ENCODE measurements around the gene MREG.
A peak's percentile ranks its signal among the peaks of the same experiment; 100 is the strongest.
"Not testable (repeated sequence)": the region's sequence is repeated elsewhere in the genome, so short reads cannot be mapped to it uniquely, and the experiment has no call there.

Gene MREG

DNA sequence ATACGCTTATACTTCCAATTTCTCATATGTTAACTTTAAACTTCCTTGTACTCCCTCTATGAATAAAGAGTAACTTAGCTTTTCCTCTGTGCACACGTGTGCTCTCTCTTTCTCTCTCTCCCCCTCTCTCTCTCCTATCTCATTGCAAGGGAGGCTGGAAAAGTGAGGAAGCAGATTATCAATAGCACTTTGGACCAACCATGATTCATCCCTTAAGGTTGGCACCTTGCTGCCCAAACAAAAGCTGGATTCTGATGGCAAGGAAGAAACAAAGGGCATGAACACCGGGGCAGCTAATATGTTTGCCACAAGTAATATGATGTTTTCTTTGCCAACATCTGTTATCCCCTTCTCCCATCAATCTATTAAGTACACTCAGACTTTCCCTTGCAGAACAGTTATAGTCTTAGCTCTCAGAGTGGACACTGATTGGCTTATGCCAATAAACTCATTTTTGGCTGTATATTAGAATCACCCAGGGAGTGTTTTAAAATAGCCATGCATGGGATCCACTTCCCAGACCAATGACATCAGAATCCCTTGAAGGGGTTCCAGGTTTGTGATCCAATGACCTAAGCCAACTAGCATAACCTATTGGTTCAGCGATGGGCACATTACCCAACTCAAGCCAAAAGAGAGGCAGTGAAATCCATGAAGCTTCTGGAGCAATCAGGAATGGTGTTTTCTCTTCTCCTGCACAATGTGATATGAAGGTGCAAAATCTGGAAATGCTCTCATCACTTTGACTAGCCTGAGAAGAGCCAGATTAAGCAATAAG lies 60.3 kb downstream of the MREG start:
- DNase-seq = no peak

DNA sequence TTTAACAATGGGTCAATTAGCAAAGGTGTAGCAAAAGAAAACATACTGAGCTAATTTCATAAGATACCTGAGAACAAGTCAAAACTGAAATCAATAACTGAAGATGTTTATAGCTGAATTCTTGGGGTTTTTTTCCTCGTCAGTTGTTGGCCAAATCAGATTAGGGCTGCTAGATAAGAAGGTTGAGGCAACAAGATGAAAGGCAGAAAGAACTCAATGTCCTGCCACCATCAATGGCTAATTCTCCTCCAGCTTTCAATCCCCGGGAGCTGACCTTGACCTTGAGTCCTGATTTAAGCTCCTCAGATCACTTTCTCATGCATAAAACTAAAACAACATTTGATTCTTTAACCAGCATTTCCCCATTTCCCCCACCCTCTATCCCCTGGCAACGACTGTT lies 61.8 kb downstream of the MREG start:
- DNase-seq = no peak

DNA sequence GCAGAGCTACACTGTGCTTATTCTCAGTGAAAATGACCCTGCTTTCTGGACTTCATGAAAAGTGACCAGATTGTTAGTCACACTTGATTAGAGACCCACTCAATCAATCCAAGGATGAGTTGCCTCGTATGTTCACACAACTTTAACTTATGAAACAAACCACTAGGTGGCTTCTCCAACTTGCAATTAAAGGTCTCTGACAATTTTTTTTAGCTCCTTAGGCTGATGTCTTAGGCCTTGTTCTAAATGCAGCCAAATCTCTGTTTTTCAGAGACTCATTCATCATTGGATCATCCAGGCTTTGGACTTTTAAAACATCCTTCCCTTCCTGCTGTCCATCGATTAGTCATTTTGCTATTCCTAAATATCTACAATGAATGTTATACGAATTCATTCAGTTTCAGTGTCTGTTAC lies 63.4 kb downstream of the MREG start:
- no peak for DNase-seq

DNA sequence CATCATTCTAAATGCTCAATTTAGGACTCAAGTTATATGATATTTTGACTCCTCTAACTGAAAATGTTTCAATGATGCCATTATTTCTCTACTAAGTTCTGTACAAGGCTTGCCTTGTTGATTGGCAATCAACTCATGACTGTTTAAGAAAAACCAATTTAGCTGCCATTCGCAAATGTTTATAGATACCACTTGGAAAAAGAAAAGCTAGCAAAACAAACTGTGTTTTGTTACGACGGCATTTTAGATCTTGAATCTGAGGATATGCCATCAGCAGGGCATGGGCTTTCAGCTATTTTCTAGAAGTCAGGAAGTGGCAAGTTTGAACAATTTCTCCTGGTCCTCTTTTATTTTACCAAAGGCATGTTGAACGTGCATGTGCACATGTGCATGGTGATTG lies 65.3 kb downstream of the MREG start:
- DNase-seq = no peak

DNA sequence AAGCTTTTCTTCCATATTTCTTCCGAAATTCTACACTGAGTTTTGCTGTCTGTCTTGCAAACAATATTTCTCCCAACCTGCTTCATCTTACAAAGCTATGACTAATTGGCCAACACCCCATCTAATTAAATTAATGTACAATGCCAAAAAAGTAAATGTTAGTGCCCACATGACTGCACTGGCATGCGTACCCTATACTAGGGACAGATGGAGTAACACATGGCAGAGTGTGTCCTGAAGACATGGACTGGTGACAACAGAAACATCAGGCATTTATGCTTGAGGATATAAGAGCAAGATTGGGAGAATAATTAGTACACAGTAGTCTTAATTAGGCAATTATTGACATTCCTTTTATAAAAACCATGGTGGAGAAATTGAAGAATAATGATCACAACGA lies 66.8 kb downstream of the MREG start:
- DNase-seq = no peak

DNA sequence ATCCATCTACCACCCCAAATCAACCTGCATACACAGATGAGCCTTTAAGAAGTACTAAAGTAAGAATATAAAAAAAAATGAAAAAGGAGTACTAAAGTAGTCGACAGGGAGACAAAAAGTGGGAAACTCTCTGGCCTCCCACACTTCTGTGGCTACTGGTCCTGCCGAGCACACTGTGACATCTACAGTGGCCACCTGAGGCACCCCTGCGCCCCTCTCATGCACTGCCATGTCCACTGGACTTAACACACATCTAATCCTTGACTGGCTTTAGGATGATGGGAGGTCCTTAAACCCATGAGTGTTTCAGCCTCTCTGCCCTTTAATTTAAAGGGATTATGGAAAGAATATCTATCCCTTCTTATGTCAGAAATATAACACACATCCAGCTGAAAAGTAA lies 71.2 kb downstream of the MREG start:
- DNase-seq = no peak

DNA sequence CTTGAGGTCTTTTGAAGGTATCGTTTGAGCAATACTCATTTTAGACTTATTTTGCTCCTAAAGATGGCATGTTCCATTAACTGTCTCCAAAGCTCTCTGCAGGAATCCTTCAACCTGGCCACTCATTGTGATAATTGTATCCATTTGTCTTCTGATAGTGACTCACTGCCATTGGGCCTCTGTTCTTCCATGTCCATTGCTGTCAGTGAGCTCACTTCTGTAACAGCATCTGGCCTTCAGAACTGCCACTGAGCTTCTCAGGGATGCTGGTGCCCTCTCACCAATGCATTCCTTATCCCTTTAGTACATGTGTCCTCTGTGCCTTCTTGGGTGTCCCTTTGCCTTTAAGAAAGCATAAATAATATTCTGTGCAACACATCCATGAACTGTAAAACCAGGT lies 71.6 kb downstream of the MREG start:
- no peak for DNase-seq

DNA sequence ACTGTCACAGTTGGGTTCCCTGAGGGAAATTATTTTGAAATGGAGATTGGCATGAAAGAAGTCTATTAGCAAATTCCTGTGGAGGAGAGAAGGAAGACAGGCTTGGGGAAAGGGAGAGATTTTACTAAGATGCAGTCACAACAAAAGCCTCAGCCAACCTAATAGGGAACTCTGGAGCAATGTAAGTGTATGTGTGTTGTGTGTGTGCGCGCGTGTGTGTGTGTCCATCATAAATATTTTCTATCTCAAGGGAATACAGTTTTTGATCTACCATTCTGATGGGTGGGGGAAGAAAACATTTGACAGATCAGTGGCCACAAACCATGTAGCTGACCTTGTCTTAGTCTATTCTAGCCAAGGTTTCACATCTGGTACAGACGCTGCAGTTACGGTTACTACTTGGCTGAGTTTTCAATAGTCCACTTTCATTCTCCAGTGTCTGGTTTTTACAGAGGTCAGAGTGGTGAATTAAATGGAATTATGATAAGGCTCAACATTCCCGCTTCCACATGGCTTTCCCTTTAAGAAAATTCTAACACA lies 72.6 kb downstream of the MREG start:
- no peak for DNase-seq

DNA sequence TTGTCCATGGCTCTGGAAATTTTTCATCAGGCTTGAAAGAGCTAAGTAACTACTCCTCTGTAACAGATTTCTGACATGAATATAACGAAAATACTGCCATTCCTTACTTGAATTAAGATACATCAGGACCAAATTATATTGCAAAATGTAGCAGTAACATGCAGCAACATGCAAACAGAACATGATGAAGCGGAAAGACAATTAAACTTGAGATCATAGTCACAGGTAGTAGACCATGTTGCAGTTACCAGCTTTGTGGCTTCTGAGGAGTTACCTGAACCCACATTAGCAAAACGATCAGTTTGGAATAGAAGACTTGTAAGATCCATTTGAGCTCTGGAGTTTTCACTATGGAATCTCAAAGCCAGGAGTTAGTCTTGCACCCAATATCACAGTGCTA lies 76.2 kb downstream of the MREG start:
- DNase-seq = no peak

DNA sequence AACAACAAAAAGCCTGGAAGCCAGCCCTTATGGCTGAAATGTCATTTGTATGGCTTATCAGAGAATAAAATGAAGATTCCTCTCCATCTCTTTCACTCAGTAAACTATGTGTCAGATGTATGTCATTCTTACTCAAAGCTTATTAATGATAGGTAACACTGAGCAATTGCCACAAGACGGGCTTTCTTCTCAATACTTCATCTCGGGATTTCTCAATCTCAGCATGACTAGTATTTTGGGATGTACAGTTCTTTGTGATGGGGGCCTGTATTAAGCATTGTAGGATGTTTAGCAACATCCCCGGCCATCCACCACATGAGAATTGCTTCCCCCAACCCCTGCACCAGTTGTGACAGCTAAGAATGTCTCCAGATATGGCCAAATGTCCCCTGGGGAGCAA lies 80.2 kb downstream of the MREG start:
- DNase-seq = no peak

DNA sequence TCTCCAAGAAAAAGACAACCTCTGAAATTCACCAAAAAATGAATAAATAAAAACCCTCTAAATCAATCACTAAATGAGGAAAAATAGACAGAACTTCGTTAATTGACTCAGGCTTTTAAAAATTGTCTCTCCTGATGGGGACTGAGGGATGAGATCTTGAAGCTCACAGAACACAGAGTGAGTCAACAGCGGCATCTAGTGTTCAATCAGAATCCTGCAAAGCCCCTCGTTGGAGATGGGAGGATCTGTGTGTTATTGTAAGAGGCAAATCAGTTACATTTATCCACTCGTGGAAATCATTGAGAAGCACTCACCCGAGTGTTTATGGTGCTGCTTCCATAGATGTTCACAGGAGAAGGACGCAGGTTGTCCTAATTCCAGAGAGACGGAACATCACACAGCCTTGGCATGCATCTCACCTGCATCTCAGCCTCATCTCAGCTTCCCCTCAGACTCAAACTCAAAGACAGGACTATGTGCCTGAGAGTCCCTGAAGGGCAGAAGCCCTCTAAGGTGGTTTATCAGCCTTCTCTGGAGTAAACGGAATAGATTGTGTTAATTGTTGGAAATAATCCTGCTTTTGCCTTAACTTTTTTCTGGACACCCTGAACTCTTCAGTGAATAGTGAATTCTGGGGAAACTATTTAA lies 82.0 kb downstream of the MREG start:
- DNase-seq = peak; percentile 72

GRCh38 chr2:215930505-215931253 lies 82.7 kb downstream of the MREG start:
- no peak for DNase-seq

- DNase-seq = no peak
Measured at GRCh38 chr2:215929602-215930335, 83.6 kb downstream of the MREG start.

GRCh38 chr2:215928086-215928485 lies 85.3 kb downstream of the MREG start:
- no peak for DNase-seq

DNA sequence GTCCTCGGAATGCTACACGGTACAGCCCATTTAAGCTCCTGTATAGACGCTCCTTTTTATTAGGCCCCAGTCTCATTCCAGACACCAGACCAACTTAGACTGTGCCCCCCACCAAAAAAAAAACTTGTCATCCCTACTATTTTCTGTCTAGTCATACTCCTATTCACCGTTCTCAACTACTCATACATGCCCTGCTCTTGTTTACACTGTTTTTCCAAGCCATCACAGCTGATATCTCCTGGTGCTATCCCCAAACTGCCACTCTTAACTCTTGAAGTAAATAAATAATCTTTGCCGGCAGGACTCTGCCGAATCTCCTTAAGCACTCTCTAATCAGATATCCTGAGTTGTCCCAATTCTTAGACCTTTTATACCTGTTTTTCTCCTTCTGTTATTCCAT lies 86.4 kb downstream of the MREG start:
- not testable (repeated sequence) for DNase-seq

GRCh38 chr2:215921895-215922294 lies 91.5 kb downstream of the MREG start:
- no peak for DNase-seq

- DNase-seq = peak; percentile 69
Measured at GRCh38 chr2:215920244-215921100, 92.9 kb downstream of the MREG start.

- DNase-seq = no peak
Measured at GRCh38 chr2:215919624-215920243, 93.6 kb downstream of the MREG start.

- no peak for DNase-seq
Measured at GRCh38 chr2:215918901-215919599, 94.3 kb downstream of the MREG start.

DNA sequence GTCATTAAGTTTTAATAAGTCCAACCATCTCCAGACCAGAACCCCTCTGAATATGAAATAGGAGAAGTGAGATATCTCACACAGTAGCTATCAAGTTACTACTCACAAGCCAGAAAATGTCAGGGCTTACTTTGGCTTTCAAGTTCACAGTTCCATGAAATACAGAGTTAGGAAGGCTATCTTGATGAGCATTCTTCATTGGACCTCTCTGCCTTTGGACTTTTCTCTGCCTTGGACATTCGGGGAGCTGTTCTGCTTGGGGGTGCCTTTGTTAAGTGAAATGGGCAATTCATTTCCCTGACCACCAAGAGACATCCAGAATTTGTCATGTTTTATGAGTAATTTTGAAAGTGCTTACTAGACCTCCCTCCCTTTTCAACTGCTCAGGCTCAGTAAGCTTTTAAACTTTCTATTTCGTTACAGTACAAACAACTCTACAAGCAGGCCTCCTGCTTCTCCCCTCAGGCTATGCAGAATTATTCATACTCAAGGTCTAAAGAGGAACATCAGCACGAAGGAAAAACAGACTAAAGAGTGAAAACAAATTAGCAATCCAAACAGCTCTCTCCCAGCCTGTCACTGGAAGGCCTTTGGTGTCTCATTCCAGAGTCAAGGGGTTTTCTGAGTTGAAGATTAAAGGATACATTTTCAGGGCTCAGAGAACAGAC lies 95.3 kb downstream of the MREG start:
- DNase-seq = no peak

Data from stimulated activated CD8-positive, alpha-beta memory T cell treated with anti-CD3 and anti-CD28 coated beads, Interleukin-4, amount 100 ng/mL, for 48 hours (primary cell).